Medulla oblongata (tissue), 1 donor: ENCODE measurements around the gene MRPL44.
"Not testable (repeated sequence)": the region's sequence is repeated elsewhere in the genome, so short reads cannot be mapped to it uniquely, and the experiment has no call there.

Experiments used
- DNase-seq: peaks from one replicate; pipeline ENCODE4 v3.0.0-alpha.2; 2015; ENCODE audit errors: extremely low spot score

The MRPL44 gene

GRCh38 chr2:223936862-223937326 is 20.4 kb upstream of the MRPL44 start:
- DNase-seq: no peak

DNA sequence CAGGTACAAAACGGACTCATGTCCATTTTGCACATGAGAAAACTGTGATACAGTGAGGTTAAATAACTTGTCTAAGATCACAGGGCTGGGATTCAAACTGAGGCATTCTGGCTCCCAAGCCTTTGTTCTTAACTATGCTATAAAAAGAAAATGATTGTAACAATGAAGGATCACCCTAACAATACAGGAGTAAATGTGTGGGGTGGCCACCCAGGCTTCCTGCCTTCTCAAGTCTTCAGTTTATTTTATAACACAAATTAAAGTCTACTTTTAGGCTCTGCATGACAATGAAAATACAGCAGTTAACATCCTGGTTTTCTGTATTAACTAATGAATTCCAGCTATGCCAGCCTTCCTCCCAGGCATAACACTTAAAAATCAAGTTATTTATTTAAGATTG is 19.7 kb upstream of the MRPL44 start:
- DNase-seq: no peak

GRCh38 chr2:223939438-223939837 is 17.8 kb upstream of the MRPL44 start:
- DNase-seq: not testable (repeated sequence)

DNA sequence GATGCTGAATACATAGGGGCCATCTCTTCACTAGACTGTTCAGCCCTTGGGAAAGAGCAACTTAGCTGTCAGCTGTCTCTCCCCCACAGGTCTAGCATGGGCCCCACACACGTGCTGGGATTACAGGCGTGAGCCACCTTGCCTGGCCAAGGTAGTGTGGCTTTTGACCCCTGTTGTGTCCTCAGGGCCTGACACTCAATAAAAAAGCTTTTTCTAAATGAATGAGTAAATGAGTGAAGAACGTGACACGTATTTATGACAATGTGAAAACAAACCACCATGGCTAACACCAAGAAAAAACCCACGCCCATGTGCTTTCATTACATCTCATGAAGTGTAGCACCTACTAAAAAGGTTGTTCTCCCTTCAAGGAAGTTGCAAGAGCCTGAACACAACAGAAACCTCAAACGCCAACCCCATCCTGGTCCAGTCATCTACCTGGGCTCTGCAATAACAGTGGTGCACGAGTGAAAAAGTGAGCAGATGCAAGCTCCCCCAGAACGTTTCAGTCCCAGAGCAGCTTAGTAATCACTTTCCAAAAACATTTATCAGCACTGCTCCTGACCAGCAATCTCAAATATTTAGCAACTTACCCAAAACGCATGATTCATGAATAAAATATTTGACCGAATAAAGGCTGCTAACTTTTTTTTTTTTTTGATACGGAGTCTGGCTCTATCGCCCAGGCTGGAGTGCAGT is 15.5 kb upstream of the MRPL44 start:
- no peak for DNase-seq

GRCh38 chr2:223943135-223943534 is 14.1 kb upstream of the MRPL44 start:
- DNase-seq: no peak

GRCh38 chr2:223943561-223944008 is 13.7 kb upstream of the MRPL44 start:
- DNase-seq: no peak

DNA sequence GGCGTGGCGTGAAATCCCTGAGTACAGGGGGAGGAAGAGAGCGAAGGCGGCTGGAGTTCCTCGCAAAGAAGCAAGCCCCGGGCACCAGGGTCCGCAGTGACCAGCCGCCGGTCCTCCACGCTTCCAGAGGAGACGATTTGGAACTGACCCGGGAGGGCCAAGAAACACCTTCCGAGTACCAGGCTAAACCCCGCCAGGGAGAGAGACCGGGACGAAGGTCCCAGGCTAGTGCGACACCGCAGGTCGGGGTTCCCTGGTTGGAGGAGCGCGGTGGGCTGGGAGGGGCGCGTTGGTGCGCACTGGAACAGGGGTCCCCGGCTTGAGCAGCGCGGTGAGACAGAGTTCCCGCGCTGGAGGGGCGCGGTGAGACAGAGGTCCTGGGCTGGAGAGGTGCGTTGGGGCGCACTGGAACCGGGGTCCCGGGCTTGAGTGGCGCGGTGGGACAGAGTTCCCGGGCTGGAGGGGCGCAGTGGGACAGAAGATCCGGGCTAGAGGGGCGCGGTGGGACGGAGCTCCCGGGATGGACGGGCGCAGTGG is 13.0 kb upstream of the MRPL44 start:
- peak; percentile 39 for DNase-seq

DNA sequence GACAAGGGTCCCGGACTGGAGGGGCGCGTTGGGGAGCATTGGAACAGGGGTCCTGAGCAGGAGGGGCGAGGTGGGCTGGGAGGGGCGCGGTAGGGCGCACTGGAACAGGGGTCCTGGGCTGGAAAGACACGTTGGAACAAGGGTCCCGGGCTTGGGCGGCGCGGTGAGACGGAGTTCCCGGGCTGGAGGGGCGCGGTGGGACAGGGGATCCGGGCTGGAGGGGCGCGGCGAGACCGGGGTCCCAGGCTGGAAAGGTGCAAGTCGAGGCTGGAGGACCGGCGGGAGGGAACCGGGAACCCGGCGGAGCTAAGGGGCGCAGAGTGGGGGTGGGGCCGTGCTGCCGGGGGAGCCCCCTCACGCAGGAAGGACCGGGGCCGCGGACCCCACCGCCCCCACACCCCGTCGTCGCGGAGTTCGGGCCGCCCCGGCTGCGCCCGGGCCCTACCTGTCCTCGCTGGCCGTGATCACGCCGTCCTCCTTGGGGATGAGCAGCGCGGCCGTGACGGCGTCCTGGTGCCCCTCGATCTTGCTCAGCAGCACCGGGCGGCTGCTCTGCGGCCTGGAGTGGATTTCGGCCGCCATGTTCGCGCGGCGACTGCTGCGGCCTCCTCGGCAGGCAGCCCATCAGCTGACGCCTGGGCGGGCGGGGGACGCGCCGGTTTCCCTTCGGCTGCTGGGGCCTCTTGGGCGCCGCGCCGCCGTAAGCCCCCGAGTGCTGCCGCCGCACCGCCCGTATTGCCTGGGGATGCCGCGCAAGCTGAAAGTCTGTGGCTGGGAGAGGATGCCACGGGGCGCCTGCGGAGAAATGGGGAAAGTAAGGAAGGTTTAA is 12.3 kb upstream of the MRPL44 start, which contains the start of gene WDFY1:
WDFY1 (minus strand) TSS at position 633 of the 829 bp plus-strand sequence; CDS start at position 582, 51 bp downstream.
- DNase-seq: peak; percentile 95

GRCh38 chr2:223945755-223946154 is 11.5 kb upstream of the MRPL44 start:
- DNase-seq: no peak

DNA sequence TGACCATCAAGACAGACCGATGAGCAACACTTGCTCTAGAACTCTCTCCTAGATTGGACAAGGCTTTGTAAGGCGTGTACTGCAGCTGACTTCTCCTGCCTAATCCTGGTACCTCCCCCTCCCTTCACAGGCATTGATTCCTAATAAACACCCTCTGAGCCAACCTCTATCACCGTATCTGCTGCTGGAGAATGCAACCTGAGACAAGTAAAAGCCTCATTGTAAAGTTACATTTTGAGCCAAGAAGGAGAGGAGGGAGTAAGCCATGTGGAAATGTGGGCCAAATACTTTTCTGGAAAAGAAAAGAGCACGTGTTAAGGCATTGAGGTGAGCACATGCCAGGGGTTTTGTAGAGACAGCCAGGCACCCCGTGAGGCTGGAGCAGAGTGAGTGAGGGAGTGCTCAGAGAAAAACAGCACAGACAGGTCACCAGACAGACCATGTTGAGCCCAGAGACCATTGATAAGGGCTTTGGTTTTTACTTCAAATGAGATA is 9.5 kb upstream of the MRPL44 start:
- no peak for DNase-seq

- no peak for DNase-seq
Observed at GRCh38 chr2:223949241-223949840, 7.9 kb upstream of the MRPL44 start.

- no peak for DNase-seq
Observed at GRCh38 chr2:223950448-223951347, 6.6 kb upstream of the MRPL44 start.

GRCh38 chr2:223952280-223952968 is 4.8 kb upstream of the MRPL44 start:
- DNase-seq: no peak

- no peak for DNase-seq
Observed at GRCh38 chr2:223954401-223954800, 2.9 kb upstream of the MRPL44 start.

DNA sequence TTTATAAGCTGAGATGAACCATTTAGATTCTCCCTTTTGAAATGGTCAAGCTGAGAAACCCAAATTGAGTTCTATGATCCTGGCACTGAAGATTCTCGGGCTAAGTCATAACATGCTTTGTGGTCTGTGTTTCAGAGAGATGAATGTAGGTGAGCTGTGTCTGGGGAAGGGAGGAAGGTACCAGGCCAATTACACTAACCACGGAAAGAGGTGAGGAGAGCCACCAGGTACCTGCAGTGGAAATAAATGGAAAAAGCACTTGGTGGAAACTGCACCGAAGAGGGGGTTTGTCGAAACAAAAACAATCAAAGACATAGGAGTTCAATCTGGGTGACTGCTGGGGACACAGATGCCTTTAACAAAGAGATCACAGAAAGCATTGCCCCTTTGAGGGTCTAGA is 963 bp upstream of the MRPL44 start:
- no peak for DNase-seq

DNA sequence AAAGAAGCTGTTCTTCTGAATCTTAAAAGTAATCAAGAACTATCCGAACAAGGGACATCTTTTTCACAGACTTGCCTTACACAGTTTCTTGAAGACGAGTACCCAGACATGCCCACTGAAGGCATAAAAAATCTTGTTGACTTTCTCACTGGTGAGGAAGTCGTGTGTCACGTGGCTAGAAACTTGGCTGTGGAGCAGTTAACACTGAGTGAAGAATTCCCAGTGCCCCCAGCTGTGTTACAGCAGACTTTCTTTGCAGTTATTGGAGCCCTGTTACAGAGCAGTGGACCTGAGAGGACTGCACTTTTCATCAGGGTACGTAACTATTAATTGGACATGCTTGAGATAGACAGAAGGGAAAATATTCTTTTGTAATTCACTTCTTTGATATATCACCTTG is 2.4 kb downstream of the MRPL44 start:
- peak; percentile 86 for DNase-seq

GRCh38 chr2:223967981-223968380 is 10.7 kb downstream of the MRPL44 start:
- DNase-seq: no peak

GRCh38 chr2:223969315-223969714 is 12.1 kb downstream of the MRPL44 start:
- DNase-seq: no peak

GRCh38 chr2:223969856-223970255 is 12.6 kb downstream of the MRPL44 start:
- no peak for DNase-seq
